ENCODE measurements around the gene JAZF1.
A peak's percentile ranks its signal among the peaks of the same experiment; 100 is the strongest.

The JAZF1 gene

DNA sequence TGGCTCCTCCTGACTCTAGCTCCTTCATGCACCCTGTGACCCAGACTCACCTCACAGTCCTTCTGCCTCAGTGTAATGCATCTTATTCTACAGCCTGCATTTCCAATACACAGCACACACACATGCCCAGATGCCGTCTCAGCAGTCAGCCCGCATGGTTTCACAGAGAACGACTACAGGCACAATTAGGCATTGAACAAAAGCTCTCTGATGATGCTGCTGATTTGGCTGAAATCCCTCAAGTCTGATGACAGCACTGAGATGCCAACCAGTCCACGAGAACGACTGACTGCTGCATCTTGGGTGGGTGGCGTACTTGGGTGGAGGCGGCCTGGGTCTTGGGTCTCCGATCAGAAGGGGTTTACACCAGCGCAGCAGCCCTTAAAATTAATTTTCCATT lies 240.3 kb downstream of the JAZF1 start:
- TF ChIP-seq, protein P1, sequence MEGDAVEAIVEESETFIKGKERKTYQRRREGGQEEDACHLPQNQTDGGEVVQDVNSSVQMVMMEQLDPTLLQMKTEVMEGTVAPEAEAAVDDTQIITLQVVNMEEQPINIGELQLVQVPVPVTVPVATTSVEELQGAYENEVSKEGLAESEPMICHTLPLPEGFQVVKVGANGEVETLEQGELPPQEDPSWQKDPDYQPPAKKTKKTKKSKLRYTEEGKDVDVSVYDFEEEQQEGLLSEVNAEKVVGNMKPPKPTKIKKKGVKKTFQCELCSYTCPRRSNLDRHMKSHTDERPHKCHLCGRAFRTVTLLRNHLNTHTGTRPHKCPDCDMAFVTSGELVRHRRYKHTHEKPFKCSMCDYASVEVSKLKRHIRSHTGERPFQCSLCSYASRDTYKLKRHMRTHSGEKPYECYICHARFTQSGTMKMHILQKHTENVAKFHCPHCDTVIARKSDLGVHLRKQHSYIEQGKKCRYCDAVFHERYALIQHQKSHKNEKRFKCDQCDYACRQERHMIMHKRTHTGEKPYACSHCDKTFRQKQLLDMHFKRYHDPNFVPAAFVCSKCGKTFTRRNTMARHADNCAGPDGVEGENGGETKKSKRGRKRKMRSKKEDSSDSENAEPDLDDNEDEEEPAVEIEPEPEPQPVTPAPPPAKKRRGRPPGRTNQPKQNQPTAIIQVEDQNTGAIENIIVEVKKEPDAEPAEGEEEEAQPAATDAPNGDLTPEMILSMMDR (IDR thresholded peaks at IDR 0.05; ENCODE audit: control extremely low read depth, extremely low read depth, low read depth, missing control alignments): no peak
- CTCF ChIA-PET: interaction anchor here (1.2 kb wide), 1 partner anchor 10 kb away, joined by 4 read pairs; no protein-coding TSS in a partner anchor
- POLR2A ChIA-PET: no interaction called here
- DNase-seq (ENCODE audit: extremely low spot score): no peak

DNA sequence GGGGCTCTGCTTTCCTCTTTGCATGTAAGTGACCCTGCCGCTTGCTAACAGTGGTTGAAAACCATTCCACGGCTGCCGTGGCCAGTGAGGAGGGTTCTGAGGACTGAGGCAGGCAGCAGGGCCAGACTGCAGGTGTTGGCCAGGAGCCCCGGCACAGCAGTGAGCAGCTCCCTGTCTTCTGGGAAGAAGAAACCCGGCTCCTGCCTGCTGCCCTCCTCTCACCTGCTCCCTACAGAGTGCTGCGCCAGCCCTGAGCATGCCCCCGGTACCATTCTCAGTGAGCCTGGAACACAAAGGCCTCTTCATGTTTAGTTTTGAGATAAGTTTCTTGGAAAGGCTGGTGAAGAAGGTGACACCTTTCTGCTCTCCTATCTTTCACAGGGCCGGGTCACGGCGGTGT lies 240.7 kb downstream of the JAZF1 start:
- DNase-seq (ENCODE audit: extremely low spot score): no peak
- TF ChIP-seq, protein P1 (IDR thresholded peaks at IDR 0.05; ENCODE audit: control extremely low read depth, extremely low read depth, low read depth, missing control alignments): no peak
- ChIA-PET POLR2A (no interaction called here), CTCF (no interaction called here)

DNA sequence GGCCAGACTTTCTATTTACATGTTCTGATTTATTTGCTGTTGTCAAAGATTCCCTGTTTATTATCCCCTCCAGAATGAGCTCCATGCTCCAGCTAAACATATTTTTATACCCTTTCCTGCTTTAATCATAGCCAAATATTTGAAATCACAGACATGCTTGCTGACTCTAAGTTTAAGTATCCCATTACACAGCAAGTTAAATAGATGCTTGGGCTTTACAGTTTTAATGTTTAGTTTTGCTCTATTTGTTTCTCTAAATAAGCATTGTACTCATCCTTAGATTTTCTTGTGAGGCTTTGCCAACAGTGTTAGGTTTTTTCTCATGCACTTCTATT lies 243.9 kb downstream of the JAZF1 start:
- TF ChIP-seq, protein P1 (IDR thresholded peaks at IDR 0.05; ENCODE audit: control extremely low read depth, extremely low read depth, low read depth, missing control alignments): no peak
- CTCF ChIA-PET: interaction anchor here (1.0 to 3.5 kb wide), 3 partner anchors 11 to 741 kb away, joined by 3 to 15 read pairs (median 4); no protein-coding TSS in a partner anchor
- no peak for DNase-seq (ENCODE audit: extremely low spot score)
- POLR2A ChIA-PET: no interaction called here

DNA sequence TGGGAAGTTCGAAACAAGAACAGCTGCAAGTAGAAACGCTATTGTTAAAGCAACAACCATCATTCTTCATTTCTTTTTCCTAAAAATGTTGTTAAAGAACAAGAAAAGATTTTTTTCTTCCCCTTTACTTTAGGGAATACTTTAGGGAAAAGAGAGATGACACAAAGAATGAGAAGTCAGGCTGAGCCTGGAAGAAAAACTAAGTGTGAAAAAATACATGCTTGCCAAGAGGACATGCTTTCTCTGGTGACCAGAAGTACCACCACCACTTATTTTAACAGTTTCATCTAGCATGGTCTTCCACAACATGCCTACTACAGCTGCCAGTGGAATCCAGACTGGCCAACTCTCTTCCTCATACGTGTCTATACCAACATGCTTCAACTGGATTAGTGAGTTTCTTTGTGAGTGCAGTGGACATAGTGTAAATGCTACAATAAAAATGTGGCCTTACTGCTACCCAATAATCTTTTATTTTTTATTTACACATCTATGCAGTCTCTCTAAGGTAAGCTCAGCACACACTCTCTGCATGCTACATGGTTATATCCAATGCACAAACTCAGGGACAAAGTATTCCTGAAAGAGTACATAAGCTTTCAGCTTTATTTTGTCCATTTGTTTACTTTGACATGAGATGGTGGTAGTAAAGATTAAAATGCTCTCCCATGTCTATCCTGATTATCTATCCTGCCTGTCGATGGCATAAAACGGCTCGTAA lies 244.4 kb downstream of the JAZF1 start:
- POLR2A ChIA-PET: no interaction called here
- CTCF ChIA-PET: interaction anchor here (1.0 to 3.5 kb wide), 4 partner anchors 11 to 740 kb away, joined by 3 to 15 read pairs (median 4); no protein-coding TSS in a partner anchor

DNA sequence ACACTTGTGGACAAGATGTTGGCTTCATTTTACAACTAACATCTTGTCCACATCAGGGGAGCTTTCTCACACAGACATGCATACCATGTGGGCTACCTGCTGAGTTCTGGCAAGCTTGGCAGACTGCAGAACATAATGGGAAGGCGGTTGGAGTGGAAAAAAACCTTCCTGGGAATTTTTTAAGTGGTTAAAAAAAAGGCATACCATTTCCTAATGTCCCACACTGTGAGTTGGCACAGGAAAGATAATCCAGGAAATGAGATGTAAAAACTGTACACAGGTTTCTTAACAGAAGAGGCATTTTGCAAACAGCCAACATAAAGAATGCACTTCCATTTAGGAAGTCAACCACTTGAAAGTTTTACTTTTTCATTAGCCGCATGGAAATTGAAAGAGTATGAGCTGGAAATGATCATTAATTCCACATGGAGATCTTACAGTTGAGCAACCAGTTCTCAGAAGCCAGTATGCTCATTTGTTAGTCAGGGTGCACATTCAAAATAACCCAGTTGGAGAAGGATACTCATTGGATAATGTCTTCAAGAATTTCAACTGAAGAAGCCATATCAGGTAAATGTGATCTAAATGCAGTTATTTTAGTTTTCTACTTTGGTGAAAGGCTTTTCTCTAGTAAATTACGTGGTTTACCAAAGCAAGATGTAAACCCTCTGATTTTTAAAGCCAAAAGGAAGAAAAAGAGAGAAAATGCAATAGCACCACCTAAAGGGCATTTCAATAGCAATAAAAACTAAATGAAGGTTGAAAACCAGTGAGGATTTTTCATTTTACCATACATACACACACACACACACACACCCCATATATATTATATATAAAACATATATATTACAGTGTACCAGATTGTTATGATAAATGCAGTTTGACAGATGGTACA lies 246.7 kb downstream of the JAZF1 start:
- ChIA-PET POLR2A (no interaction called here), CTCF (interaction anchor here (1.5 to 3.5 kb wide), 4 partner anchors 13 to 738 kb away, joined by 4 to 15 read pairs (median 4); no protein-coding TSS in a partner anchor)
- TF ChIP-seq, protein P1 (IDR thresholded peaks at IDR 0.05; ENCODE audit: control extremely low read depth, extremely low read depth, low read depth, missing control alignments): peak; percentile 16
- no peak for DNase-seq (ENCODE audit: extremely low spot score)

More for the DNA sequence above, 244.4 kb downstream of the JAZF1 start:
- no peak for DNase-seq (ENCODE audit: extremely low spot score)
- TF ChIP-seq, protein P1 (IDR thresholded peaks at IDR 0.05; ENCODE audit: control extremely low read depth, extremely low read depth, low read depth, missing control alignments): no peak

DNA sequence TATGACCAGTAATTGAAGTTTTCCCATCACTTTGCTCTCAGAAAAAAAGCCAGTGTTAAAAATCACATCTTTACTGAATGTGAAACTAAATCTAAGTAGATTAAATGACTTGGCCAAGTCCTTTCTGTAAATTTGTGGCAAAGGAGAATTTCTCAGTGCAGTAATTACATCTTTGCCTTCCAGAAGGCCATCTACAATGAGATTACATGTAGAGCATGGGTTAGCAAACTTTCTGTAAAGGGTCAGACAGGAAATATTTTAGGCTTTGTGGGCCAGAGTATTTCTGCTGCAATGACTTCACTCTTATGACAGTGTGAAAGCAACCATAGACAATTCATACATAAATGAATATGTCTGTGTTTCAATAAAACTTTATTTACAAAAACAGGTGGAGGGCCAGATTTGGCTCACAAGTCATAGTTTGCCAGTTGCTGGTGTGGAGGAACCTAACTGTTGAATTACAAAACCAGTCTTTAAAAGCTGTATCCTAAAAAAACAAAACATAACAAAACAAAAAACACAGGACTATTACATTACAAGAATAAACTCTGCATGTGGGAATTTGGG lies 249.6 kb downstream of the JAZF1 start:
- no peak for DNase-seq (ENCODE audit: extremely low spot score)
- ChIA-PET CTCF (no interaction called here), POLR2A (no interaction called here)
- TF ChIP-seq, protein P1 (IDR thresholded peaks at IDR 0.05; ENCODE audit: control extremely low read depth, extremely low read depth, low read depth, missing control alignments): no peak
